DOHH2 (cell line): ENCODE results near the gene ZFAND3.

Experiments used
- H3F3A ChIP-seq: fragments of 200-600 bp; sonication (generic), shearing (Covaris generic); 2 replicates; pipeline ENCODE4 v1.6.0; 2016; ENCODE audit warnings: antibody characterized with exemption, mild to moderate bottlenecking; ENCODE audit not compliant: control insufficient read depth, insufficient read depth
- H3K27ac ChIP-seq: fragments of 200-600 bp; sonication (generic); 2 replicates; pipeline ENCODE4 v1.5.1; 2014; ENCODE audit warnings: low read depth, mild to moderate bottlenecking, low read length, moderate library complexity
- H3K27me3 ChIP-seq: fragments of 200-600 bp; sonication (generic); 2 replicates; pipeline ENCODE4 v1.6.1; 2014; ENCODE audit warnings: mild to moderate bottlenecking, low read length, mixed read lengths; ENCODE audit not compliant: control insufficient read depth
- H3K36me3 ChIP-seq: fragments of 200-600 bp; sonication (generic); 2 replicates; pipeline ENCODE4 v1.6.1; 2014; ENCODE audit warnings: mild to moderate bottlenecking, low read length, moderate library complexity, mixed read lengths; ENCODE audit not compliant: control insufficient read depth
- H3K4me1 ChIP-seq: fragments of 200-600 bp; sonication (generic); 2 replicates; pipeline ENCODE4 v1.6.1; 2014; ENCODE audit warnings: mild to moderate bottlenecking, low read length, mixed read lengths; ENCODE audit not compliant: control insufficient read depth
- H3K4me2 ChIP-seq: fragments of 200-600 bp; sonication (generic); 2 replicates; pipeline ENCODE4 v1.6.0; 2014; ENCODE audit warnings: mild to moderate bottlenecking, low read length, moderate library complexity
- H3K4me3 ChIP-seq: fragments of 200-600 bp; sonication (generic); 2 replicates; pipeline ENCODE4 v1.5.1; 2014; ENCODE audit warnings: mild to moderate bottlenecking, low read length, mixed read lengths
- H3K79me2 ChIP-seq: fragments of 200-600 bp; sonication (generic); 2 replicates; pipeline ENCODE4 v1.6.1; 2014; ENCODE audit warnings: mild to moderate bottlenecking, low read length, mixed read lengths; ENCODE audit not compliant: control insufficient read depth
- H3K9me2 ChIP-seq: fragments of 200-600 bp; sonication (generic); replicated peaks from 2 replicates; pipeline ENCODE4 v1.6.1; 2014; ENCODE audit warnings: mild to moderate bottlenecking, low read length, mixed read lengths; ENCODE audit not compliant: control insufficient read depth
- H3K9me3 ChIP-seq: fragments of 200-600 bp; sonication (generic); 2 replicates; pipeline ENCODE4 v1.6.1; 2014; ENCODE audit warnings: antibody characterized with exemption, low read length, mixed read lengths; ENCODE audit not compliant: control insufficient read depth, insufficient read depth
- H4K20me1 ChIP-seq: fragments of 200-600 bp; sonication (generic); 2 replicates; pipeline ENCODE4 v1.6.0; 2014; ENCODE audit warnings: low read depth, mild to moderate bottlenecking, antibody characterized with exemption, low read length, moderate library complexity; ENCODE audit not compliant: control insufficient read depth, insufficient read depth
- CTCF ChIP-seq: fragments of 200-600 bp; sonication (generic); IDR thresholded peaks from one replicate; pipeline ENCODE4 v1.5.1; 2014; ENCODE audit warnings: antibody characterized with exemption, mild to moderate bottlenecking, low read depth, low read length; ENCODE audit not compliant: poor library complexity, severe bottlenecking
- EZH2phosphoT487 ChIP-seq: fragments of 200-600 bp; sonication (generic); IDR thresholded peaks from 2 replicates; pipeline ENCODE4 v1.6.1; 2017; ENCODE audit warnings: borderline replicate concordance, mild to moderate bottlenecking, antibody characterized with exemption, low read length, moderate library complexity, mixed read lengths

ZFAND3 gene

GRCh38 chr6:37822851-37823682 is 3.5 kb downstream of the ZFAND3 start:
- no peak overlapping the region for H3K4me3 ChIP-seq
- H3K27me3 ChIP-seq = no peaks in the 10 kb centered on the region
- H3K79me2 ChIP-seq = peaks cover 76% of the 10 kb centered on the region
- no peak for TF ChIP-seq EZH2phosphoT487
- no peak for TF ChIP-seq CTCF
- H3K4me1 ChIP-seq = peaks cover 18% of the 10 kb centered on the region
- H3K9me3 ChIP-seq = no peaks in the 10 kb centered on the region
- no peak overlapping the region for H3K27ac ChIP-seq
- no peak overlapping the region for H3K4me2 ChIP-seq
- H4K20me1 ChIP-seq = peaks cover 8% of the 10 kb centered on the region
- no peaks in the 10 kb centered on the region for H3K36me3 ChIP-seq
- H3K9me2 ChIP-seq = no peaks in the 10 kb centered on the region
- H3F3A ChIP-seq = peaks cover 5% of the 10 kb centered on the region; the same call in 1 of the 2 replicates

- no peak overlapping the region for H3K4me2 ChIP-seq
- no peaks in the 10 kb centered on the region for H3K9me3 ChIP-seq
- H3K4me3 ChIP-seq = no peak overlapping the region
- H3K4me1 ChIP-seq = peaks cover 14% of the 10 kb centered on the region
- TF ChIP-seq EZH2phosphoT487 = no peak
- no peak for TF ChIP-seq CTCF
- H3F3A ChIP-seq = peaks cover 5% of the 10 kb centered on the region; the same call in 1 of the 2 replicates
- H3K9me2 ChIP-seq = no peaks in the 10 kb centered on the region
- H3K79me2 ChIP-seq = peaks cover 86% of the 10 kb centered on the region
- H3K36me3 ChIP-seq = no peaks in the 10 kb centered on the region
- peaks cover 8% of the 10 kb centered on the region for H4K20me1 ChIP-seq
- no peaks in the 10 kb centered on the region for H3K27me3 ChIP-seq
- H3K27ac ChIP-seq = no peak overlapping the region
Measured at GRCh38 chr6:37824170-37824569, 4.6 kb downstream of the ZFAND3 start.

GRCh38 chr6:37826188-37826587 is 6.7 kb downstream of the ZFAND3 start:
- Histone ChIP-seq H3K9me2 (no peaks in the 10 kb centered on the region), H3K4me1 (peaks cover 18% of the 10 kb centered on the region), H3F3A (no peaks in the 10 kb centered on the region), H3K27ac (no peak overlapping the region), H4K20me1 (peaks cover 8% of the 10 kb centered on the region), H3K27me3 (no peaks in the 10 kb centered on the region), H3K36me3 (no peaks in the 10 kb centered on the region), H3K79me2 (peaks cover 92% of the 10 kb centered on the region), H3K9me3 (no peaks in the 10 kb centered on the region), H3K4me3 (no peak overlapping the region), H3K4me2 (no peak overlapping the region)
- no peak for TF ChIP-seq CTCF
- TF ChIP-seq EZH2phosphoT487 = no peak
